K562 (cell line): ENCODE data around the gene SAT2. TPM values are rescaled to one million over a fixed set of nuclear protein-coding genes. Genes with fewer than 3 reads are reported as not detected.

Source experiments
- CBFA2T2 ChIP-seq: fragments of 450-650 bp; conservative IDR thresholded peaks from 2 replicates; pipeline ENCODE4 v1.6.1; 2017; ENCODE audit warnings: mild to moderate bottlenecking
- CBX2 ChIP-seq: fragments of 200-600 bp; sonication (generic); IDR thresholded peaks from one replicate; pipeline ENCODE4 v1.6.1; 2012; ENCODE audit warnings: mild to moderate bottlenecking, low read length, inconsistent platforms; ENCODE audit not compliant: insufficient read depth, poor library complexity, severe bottlenecking
- CHCHD3 ChIP-seq: fragments of 250-450 bp; sonication (Bioruptor Pico); IDR thresholded peaks from 2 replicates; pipeline ENCODE4 v2.1.2; 2022; ENCODE audit warnings: mild to moderate bottlenecking
- EHMT2 ChIP-seq: fragments of 450-650 bp; IDR thresholded peaks from 2 replicates; pipeline ENCODE4 v1.6.1; 2018; ENCODE audit warnings: antibody characterized with exemption
- ELF1 ChIP-seq: fragments of 200-800 bp; sonication (Bioruptor generic); IDR thresholded peaks from 2 replicates; pipeline ENCODE4 v1.6.1; 2016; ENCODE audit warnings: missing genetic modification characterization, missing compliant biosample characterization
- EP400 ChIP-seq: fragments of 450-650 bp; IDR thresholded peaks from 2 replicates; pipeline ENCODE4 v1.6.1; 2017; ENCODE audit warnings: antibody characterized with exemption, mild to moderate bottlenecking, moderate library complexity
- FOXA3 ChIP-seq, 2 experiments: fragments of 450-650 bp in 1 of 2; sonication (generic) in 1 of 2; formaldehyde crosslinking; IDR thresholded peaks in 1 of 2; conservative IDR thresholded peaks in 1 of 2; 2 replicates each; pipeline versions ENCODE4 v1.4.0 to v1.8.0; 2020 to 2022; ENCODE audit warnings: mild to moderate bottlenecking in 2 of 2, missing genetic modification reagents in 1 of 2
- FOXP1 ChIP-seq: sonication (generic); formaldehyde crosslinking; IDR thresholded peaks from 2 replicates; pipeline ENCODE4 v1.8.0; 2022; ENCODE audit warnings: mild to moderate bottlenecking, missing genetic modification reagents
- NCOA6 ChIP-seq: fragments of 450-650 bp; IDR thresholded peaks from 2 replicates; pipeline ENCODE4 v1.6.1; 2017; ENCODE audit warnings: mild to moderate bottlenecking
- NUFIP1 ChIP-seq: fragments of 450-650 bp; IDR thresholded peaks from 2 replicates; pipeline ENCODE4 v1.6.1; 2018; ENCODE audit not compliant: partially characterized antibody
- RERE ChIP-seq: sonication (generic); formaldehyde crosslinking; IDR thresholded peaks from 2 replicates; pipeline ENCODE4 v1.8.0; 2023; ENCODE audit warnings: missing genetic modification reagents, mild to moderate bottlenecking, borderline replicate concordance
- TRIM24 ChIP-seq, 2 experiments: fragments of 450-650 bp; IDR thresholded peaks; 2 replicates each; pipeline ENCODE4 v1.6.1; 2016
- TSHZ1 ChIP-seq: fragments of 250-450 bp; sonication (Bioruptor Pico); IDR thresholded peaks from 2 replicates; pipeline ENCODE4 v1.4.0; 2020; ENCODE audit warnings: mild to moderate bottlenecking, moderate library complexity
- ZEB2 ChIP-seq: fragments of 450-650 bp; IDR thresholded peaks from 2 replicates; pipeline ENCODE4 v1.6.1; 2016
- ZNF184 ChIP-seq: sonication (generic); formaldehyde crosslinking; IDR thresholded peaks from 2 replicates; pipeline ENCODE4 v1.5.0; 2020; ENCODE audit warnings: missing genetic modification reagents
- ZNF324 ChIP-seq: fragments of 250-450 bp; sonication (Bioruptor Pico); IDR thresholded peaks from 2 replicates; pipeline ENCODE4 v1.4.0; 2020; ENCODE audit warnings: mild to moderate bottlenecking
- ZNF408 ChIP-seq: fragments of 250-450 bp; sonication (Bioruptor Pico); IDR thresholded peaks from 2 replicates; pipeline ENCODE4 v1.4.0; 2020; ENCODE audit warnings: low read depth, mild to moderate bottlenecking, moderate library complexity
- ZNF445 ChIP-seq: fragments of 250-450 bp; sonication (Bioruptor Pico); IDR thresholded peaks from 2 replicates; pipeline ENCODE4 v1.4.0; 2020; ENCODE audit warnings: low read depth, mild to moderate bottlenecking, moderate library complexity
- ZNF644 ChIP-seq: fragments of 200-800 bp; sonication (Bioruptor generic); IDR thresholded peaks from 2 replicates; pipeline ENCODE4 v1.6.1; 2016; ENCODE audit warnings: low read depth, missing genetic modification characterization, missing compliant biosample characterization
- ZNF707 ChIP-seq: fragments of 250-450 bp; sonication (Bioruptor Pico); conservative IDR thresholded peaks from 2 replicates; pipeline ENCODE4 v1.8.0; 2022; ENCODE audit warnings: inconsistent platforms, mild to moderate bottlenecking, moderate library complexity
- ZZZ3 ChIP-seq: fragments of 450-650 bp; IDR thresholded peaks from 2 replicates; pipeline ENCODE4 v1.6.1; 2016; ENCODE audit warnings: antibody characterized with exemption, mild to moderate bottlenecking, moderate library complexity
- polyA plus RNA-seq, 8 experiments: library from polyadenylated mRNA; depleted of rRNA in 4 of 8; stranded (reverse) in 5 of 8; unstranded in 3 of 8; fragments of >200 nt; fragmentation: Nextera tagmentation in 2 of 8; fragmentation: Illumina TruSeq in 1 of 8; extraction: Ambion mirVana in 2 of 8; extraction: Trizol in 1 of 8; gene quantifications; 2 replicates each; pipeline versions ENCODE4 v1.2.1 to v1.2.3, GENCODE V29; 2011 to 2014; ENCODE audit warnings: inconsistent platforms in 1 of 8, missing spikeins in 1 of 8
- total RNA-seq, 7 experiments: library from RNA; depleted of rRNA in 6 of 7; stranded (reverse); fragments of >200 nt in 6 of 7; fragmentation: Illumina TruSeq in 2 of 7; extraction: Trizol in 2 of 7; gene quantifications; 2 replicates each; pipeline versions ENCODE4 v1.2.1 to v1.2.3, GENCODE V29; 2011 to 2021; ENCODE audit warnings: low replicate concordance in 1 of 7

SAT2 gene
- total and polyA plus RNA-seq, 9 of the 15 experiments (the other 6 are each of a cell fraction or from before 2014, with no cell fraction given): 2.0 to 8.0 (median 5.3) TPM

- TF ChIP-seq RERE (CRISPR knock-in tag) (no peak), CBX2 (no peak), ZNF408 (no peak), ZNF324 (CRISPR knock-in tag) (no peak), NUFIP1 (no peak), EHMT2 (no peak), ZNF184 (no peak), CHCHD3 (CRISPR knock-in tag) (no peak), ZNF445 (no peak), ZNF707 (no peak), TSHZ1 (CRISPR knock-in tag) (no peak), FOXP1 (no peak), FOXA3 (CRISPR knock-in tag; conservative IDR thresholded peaks at IDR 0.05 in 1 of 2, IDR thresholded peaks at IDR 0.05 in 1 of 2) (peak; percentile 46 to 82; a peak in 3 of 4 replicates), ZZZ3 (no peak), CBFA2T2 (no peak), ELF1 (tag) (peak; percentile 41; the same call in 1 of the 2 replicates), NCOA6 (no peak), EP400 (peak; percentile 51), TRIM24 (IDR thresholded peaks at IDR 0.05) (0 out of 4 replicates have a peak, but pooled peaks of 1 of the 2 experiments have one; percentile 15), ZNF644 (tag) (no peak), ZEB2 (no peak)
These were observed 48.4 kb downstream of the SAT2 start, which contains the start of gene CD68 (continued) for GRCh38 chr17:7579001-7579833.
